Measurements from ENCODE around the gene LMBRD1. TPM values are rescaled to one million over a fixed set of nuclear protein-coding genes. Genes with fewer than 3 reads are reported as not detected.

LMBRD1 gene
- total RNA-seq: 39.1 and 40.9 TPM in 2 replicates
- long read RNA-seq, transcript LMBRD1-202 (16 exons, 2,264 nt): major isoform, 184 of 207 reads
- long read RNA-seq, partial matches to known transcripts: 8 of 207 reads
- long read RNA-seq, other reads (novel, unspliced or antisense): 7 of 207 reads

DNA sequence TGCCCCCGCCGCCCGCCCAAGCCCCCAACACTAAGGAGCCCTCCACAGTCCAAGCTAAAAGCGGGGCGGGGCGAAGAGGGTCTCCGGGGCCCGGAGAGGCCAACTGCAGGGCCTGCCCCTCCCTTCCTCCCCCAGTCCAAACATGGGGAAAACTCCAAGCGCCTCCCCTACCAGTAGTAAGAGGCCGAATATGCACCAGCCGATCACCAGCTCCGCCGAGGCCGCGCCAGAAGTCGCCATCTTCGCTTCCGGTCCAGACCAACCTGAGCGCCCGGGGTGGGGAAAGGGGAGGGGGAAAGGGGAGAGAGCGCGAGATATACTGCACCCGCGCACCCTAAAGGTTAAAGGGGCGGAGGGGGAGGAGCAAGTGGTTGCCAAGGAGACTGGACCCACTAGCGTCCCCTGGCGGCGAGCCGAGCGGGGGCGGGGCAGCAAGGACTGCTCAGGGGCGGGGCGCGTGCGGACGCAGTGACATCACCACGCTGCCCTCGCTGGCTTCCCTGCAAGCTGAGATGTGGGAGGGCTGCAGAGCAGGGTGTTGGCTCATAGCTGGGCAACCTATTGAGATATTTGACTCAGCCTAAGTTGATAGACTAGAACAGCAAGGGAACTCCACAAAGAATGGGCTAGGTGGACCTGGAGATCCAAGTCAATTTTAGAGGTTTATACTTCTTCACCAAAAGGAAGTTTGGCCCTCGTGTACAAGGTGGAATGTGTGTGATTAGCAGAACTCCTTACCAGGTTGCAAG is at the start of gene LMBRD1:
TSS of gene LMBRD1 (minus strand) at position 369 of the 749 bp plus-strand sequence. CDS start at position 240, 129 bp downstream.
- TF ChIP-seq, protein P1, sequence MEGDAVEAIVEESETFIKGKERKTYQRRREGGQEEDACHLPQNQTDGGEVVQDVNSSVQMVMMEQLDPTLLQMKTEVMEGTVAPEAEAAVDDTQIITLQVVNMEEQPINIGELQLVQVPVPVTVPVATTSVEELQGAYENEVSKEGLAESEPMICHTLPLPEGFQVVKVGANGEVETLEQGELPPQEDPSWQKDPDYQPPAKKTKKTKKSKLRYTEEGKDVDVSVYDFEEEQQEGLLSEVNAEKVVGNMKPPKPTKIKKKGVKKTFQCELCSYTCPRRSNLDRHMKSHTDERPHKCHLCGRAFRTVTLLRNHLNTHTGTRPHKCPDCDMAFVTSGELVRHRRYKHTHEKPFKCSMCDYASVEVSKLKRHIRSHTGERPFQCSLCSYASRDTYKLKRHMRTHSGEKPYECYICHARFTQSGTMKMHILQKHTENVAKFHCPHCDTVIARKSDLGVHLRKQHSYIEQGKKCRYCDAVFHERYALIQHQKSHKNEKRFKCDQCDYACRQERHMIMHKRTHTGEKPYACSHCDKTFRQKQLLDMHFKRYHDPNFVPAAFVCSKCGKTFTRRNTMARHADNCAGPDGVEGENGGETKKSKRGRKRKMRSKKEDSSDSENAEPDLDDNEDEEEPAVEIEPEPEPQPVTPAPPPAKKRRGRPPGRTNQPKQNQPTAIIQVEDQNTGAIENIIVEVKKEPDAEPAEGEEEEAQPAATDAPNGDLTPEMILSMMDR (IDR thresholded peaks at IDR 0.05; ENCODE audit: unreplicated experiment): peak; percentile 99
- H3K9me3 Mint-ChIP-seq (ENCODE audit: low read depth): peaks cover 7% of the 10 kb centered on the region
- H3K4me1 Mint-ChIP-seq (ENCODE audit: low read depth): peaks cover 21% of the 10 kb centered on the region
- peak within 1 kb of the TSS; percentile 99 for H3K27ac Mint-ChIP-seq
- peaks cover 4% of the 10 kb centered on the region for H3K36me3 Mint-ChIP-seq (ENCODE audit: insufficient read depth)
- peak within 1 kb of the TSS; percentile 87 for H3K4me3 Mint-ChIP-seq (ENCODE audit: low read depth)
- DNase-seq (ENCODE audit: low spot score, unreplicated experiment): peak; percentile 99
- H3K27me3 Mint-ChIP-seq: no peaks in the 10 kb centered on the region

DNA sequence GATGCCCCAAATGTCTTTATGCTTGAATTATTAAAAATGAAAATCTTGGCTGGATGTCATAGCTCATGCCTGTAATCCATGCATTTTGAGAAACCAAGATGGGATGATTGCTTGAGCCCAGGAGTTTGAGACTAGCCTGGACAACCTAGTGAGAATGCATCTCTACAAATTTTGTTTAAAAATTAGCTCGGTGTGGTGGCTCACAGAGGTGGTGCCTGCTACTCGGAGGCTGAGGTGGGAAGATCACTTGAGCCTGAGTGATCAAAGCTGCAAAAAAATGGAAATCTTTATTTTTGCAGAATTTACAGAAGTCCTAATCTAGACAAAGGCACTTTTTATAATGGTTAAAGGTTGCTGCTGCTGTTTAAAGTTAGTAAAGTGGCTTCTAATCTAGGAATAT is 49.5 kb upstream of the LMBRD1 start:
- DNase-seq (ENCODE audit: low spot score, unreplicated experiment): no peak
- Mint-ChIP-seq H3K36me3 (ENCODE audit: insufficient read depth) (no peaks in the 10 kb centered on the region), H3K27me3 (no peaks in the 10 kb centered on the region), H3K9me3 (ENCODE audit: low read depth) (no peaks in the 10 kb centered on the region), H3K4me3 (ENCODE audit: low read depth) (no peak overlapping the region), H3K4me1 (ENCODE audit: low read depth) (peaks cover 4% of the 10 kb centered on the region), H3K27ac (no peak overlapping the region)
- TF ChIP-seq, protein P1 (IDR thresholded peaks at IDR 0.05; ENCODE audit: unreplicated experiment): no peak

DNA sequence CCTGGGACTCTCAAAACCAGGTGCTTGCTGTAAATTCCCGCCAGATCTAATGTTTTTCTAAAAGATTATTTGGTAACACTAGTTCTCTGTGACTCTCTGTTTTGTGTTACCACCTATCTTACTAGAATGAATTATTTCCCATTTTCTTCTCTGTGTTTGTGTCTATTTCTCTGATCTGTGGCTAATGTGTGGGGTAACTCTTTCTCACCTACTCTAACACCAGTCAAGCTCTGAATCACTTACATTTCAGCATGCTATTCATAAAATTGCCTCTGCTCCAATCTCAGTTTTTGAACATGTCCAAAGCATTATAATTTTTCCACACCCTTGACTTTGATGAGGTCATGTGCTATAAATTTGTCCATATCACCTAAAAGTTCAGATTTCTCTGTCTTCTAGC is 46.4 kb upstream of the LMBRD1 start:
- Mint-ChIP-seq H3K4me1 (ENCODE audit: low read depth) (peaks cover 4% of the 10 kb centered on the region), H3K36me3 (ENCODE audit: insufficient read depth) (no peaks in the 10 kb centered on the region), H3K27me3 (no peaks in the 10 kb centered on the region), H3K9me3 (ENCODE audit: low read depth) (no peaks in the 10 kb centered on the region), H3K27ac (no peak overlapping the region), H3K4me3 (ENCODE audit: low read depth) (no peak overlapping the region)
- no peak for DNase-seq (ENCODE audit: low spot score, unreplicated experiment)
- TF ChIP-seq, protein P1 (IDR thresholded peaks at IDR 0.05; ENCODE audit: unreplicated experiment): no peak

DNA sequence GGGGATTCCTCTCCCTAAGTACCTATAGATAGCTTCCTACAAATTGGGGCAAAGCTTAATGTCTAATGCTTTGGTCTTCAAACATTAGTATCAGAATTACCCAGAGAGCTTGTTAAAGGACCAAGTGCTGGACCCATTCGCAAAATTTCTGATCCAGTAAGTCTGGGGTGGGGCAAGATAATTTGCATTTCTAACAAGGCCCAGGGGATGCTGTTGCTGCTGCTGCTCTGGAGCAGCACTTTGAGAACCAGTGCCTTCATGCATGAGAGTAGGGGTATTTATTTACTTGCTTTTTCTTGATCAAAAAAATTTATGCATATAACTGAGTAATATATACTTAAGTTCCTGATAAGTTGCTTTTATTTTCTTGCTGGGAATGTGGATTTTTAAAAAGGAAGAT is 45.1 kb upstream of the LMBRD1 start:
- Mint-ChIP-seq H3K27ac (no peak overlapping the region), H3K4me3 (ENCODE audit: low read depth) (no peak overlapping the region), H3K36me3 (ENCODE audit: insufficient read depth) (no peaks in the 10 kb centered on the region), H3K27me3 (no peaks in the 10 kb centered on the region), H3K4me1 (ENCODE audit: low read depth) (peaks cover 7% of the 10 kb centered on the region), H3K9me3 (ENCODE audit: low read depth) (no peaks in the 10 kb centered on the region)
- TF ChIP-seq, protein P1 (IDR thresholded peaks at IDR 0.05; ENCODE audit: unreplicated experiment): no peak
- DNase-seq (ENCODE audit: low spot score, unreplicated experiment): no peak

DNA sequence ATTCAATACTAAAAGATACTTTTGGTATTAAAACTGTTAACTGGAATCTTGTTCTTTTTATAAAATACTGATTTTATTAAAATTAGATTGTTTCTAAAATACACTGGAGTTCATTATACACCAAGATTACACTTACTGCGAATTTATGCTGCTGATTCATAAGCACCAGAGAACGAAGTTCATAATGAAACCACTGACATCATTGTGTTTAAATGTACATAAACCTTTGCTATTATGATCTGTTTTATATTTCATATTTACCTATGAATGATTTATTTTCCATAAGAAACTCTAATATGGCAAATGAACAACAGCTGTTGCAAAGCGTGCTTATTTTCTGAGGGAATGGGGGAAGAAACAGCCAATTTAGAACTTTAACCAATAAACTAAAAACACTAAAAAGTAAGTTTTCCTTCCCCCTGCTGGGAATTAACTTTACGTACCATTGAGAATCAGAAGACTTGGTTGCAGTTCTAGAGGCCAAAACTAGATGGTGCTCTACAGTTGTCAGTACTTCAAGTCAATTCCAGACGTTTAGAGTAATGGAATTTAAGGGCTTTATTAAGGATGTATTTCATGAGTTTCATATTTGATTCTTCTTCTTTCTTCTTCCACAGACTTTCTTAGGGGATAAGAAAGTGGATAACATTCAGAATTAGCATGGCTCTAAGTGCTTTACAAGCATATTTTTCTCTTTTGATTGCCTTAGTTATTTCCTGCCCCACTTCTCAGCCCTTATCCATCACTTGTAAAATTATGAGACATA is 38.8 kb upstream of the LMBRD1 start:
- peak overlapping the region; percentile 0 for H3K27ac Mint-ChIP-seq
- H3K36me3 Mint-ChIP-seq (ENCODE audit: insufficient read depth): no peaks in the 10 kb centered on the region
- H3K4me3 Mint-ChIP-seq (ENCODE audit: low read depth): no peak overlapping the region
- H3K9me3 Mint-ChIP-seq (ENCODE audit: low read depth): peaks cover 2% of the 10 kb centered on the region
- TF ChIP-seq, protein P1 (IDR thresholded peaks at IDR 0.05; ENCODE audit: unreplicated experiment): peak; percentile 77
- H3K4me1 Mint-ChIP-seq (ENCODE audit: low read depth): peaks cover 10% of the 10 kb centered on the region
- no peak for DNase-seq (ENCODE audit: low spot score, unreplicated experiment)
- no peaks in the 10 kb centered on the region for H3K27me3 Mint-ChIP-seq
